Upper lobe of left lung (tissue), 4 donors: ENCODE results near the gene SPATA6L.

Source experiments
- POLR2AphosphoS5 ChIP-seq, 2 donors: sonication (generic); formaldehyde crosslinking; IDR thresholded peaks; one replicate each; pipeline ENCODE4 v1.5.1; 2017; ENCODE audit warnings: antibody characterized with exemption in 2 of 2
- TF ChIP-seq, protein P1 (sequence below), 6 experiments: fragments of 450-650 bp in 4 of 6; fragments of 200-600 bp in 2 of 6; sonication (generic) in 2 of 6; IDR thresholded peaks; one replicate each; pipeline ENCODE4 v1.5.1; 2016 to 2019; ENCODE audit warnings: antibody characterized with exemption in 6 of 6

DNA sequence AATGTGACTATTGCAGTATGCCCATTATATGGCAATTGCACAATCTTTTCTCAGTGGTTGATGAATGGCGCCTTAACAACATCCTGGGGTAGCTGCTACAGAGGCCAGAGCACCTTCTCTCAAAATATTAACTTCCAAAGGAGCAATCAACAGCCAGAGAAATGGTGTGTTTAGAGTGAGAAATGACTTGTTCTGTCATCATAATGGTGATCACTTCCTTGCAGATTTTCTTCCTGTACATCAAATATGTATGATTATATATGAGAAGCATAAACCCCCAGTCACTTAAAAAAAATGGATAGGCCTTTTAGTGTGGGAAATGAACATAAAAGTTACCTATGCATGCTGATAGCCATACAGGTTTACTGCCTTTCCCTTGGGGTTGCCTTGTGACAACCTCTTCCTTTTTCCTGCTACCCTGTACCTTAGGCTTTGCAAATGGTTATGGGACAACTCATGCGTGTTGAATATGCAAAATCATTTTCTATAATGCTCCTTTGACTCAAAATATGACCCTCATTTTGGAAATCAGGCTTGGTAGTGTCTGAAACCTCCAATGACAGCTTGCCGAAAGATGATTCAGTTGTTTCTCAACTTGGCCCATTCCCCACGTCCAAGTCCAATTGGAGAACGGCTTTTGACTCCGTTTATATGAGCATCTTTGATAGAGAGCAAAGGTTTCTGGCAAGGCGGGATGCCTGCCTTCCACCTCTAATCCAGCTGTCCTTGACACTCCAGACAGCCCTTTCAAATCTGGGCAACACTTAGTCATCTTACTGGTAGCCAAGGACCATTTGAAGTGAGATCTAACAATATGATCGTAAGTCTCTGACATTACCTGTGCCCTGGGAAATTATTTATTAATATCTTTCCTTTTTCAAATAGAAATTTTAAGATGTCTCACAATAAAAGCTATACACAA, 106.8 kb downstream of the SPATA6L start:
- TF ChIP-seq POLR2AphosphoS5 (IDR thresholded peaks at IDR 0.05), result no peak
- TF ChIP-seq, protein P1, sequence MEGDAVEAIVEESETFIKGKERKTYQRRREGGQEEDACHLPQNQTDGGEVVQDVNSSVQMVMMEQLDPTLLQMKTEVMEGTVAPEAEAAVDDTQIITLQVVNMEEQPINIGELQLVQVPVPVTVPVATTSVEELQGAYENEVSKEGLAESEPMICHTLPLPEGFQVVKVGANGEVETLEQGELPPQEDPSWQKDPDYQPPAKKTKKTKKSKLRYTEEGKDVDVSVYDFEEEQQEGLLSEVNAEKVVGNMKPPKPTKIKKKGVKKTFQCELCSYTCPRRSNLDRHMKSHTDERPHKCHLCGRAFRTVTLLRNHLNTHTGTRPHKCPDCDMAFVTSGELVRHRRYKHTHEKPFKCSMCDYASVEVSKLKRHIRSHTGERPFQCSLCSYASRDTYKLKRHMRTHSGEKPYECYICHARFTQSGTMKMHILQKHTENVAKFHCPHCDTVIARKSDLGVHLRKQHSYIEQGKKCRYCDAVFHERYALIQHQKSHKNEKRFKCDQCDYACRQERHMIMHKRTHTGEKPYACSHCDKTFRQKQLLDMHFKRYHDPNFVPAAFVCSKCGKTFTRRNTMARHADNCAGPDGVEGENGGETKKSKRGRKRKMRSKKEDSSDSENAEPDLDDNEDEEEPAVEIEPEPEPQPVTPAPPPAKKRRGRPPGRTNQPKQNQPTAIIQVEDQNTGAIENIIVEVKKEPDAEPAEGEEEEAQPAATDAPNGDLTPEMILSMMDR (IDR thresholded peaks at IDR 0.05), result no peak
